ENCODE results near the gene FBXL15.

GRCh38 chr10:102426803-102427287 lies 6.2 kb downstream of the FBXL15 start:
- TF ChIP-seq MYC (IDR thresholded peaks at IDR 0.05; ENCODE audit: low read depth, low read length), result no peak
- no peak for TF ChIP-seq CTCF (IDR thresholded peaks at IDR 0.05; ENCODE audit: low read depth, low read length)

Measured in NB4 (cell line).